BLaER1 (cell line): ENCODE results near the gene KIF14.
"Not testable (repeated sequence)": the region's sequence is repeated elsewhere in the genome, so short reads cannot be mapped to it uniquely, and the experiment has no call there.

Experiments used
- H3K27ac ChIP-seq: shearing (Covaris generic); formaldehyde crosslinking; 2 replicates; pipeline ENCODE4 v1.8.1; 2022
- H3K27me3 ChIP-seq: shearing (Covaris generic); formaldehyde crosslinking; 2 replicates; pipeline ENCODE4 v1.8.1; 2022
- H3K36me3 ChIP-seq: shearing (Covaris generic); formaldehyde crosslinking; 2 replicates; pipeline ENCODE4 v1.8.1; 2022
- H3K4me1 ChIP-seq: shearing (Covaris generic); formaldehyde crosslinking; 2 replicates; pipeline ENCODE4 v1.8.1; 2022
- H3K4me2 ChIP-seq: shearing (Covaris generic); formaldehyde crosslinking; 2 replicates; pipeline ENCODE4 v1.8.1; 2022
- H3K4me3 ChIP-seq: shearing (Covaris generic); formaldehyde crosslinking; 2 replicates; pipeline ENCODE4 v1.8.1; 2022
- H3K9ac ChIP-seq: shearing (Covaris generic); formaldehyde crosslinking; 2 replicates; pipeline ENCODE4 v1.8.1; 2022
- H3K9me3 ChIP-seq: shearing (Covaris generic); formaldehyde crosslinking; 2 replicates; pipeline ENCODE4 v1.8.1; 2022
- H4K20me1 ChIP-seq: shearing (Covaris generic); formaldehyde crosslinking; 2 replicates; pipeline ENCODE4 v1.8.1; 2022
- Cebpa-rat ChIP-seq: shearing (Covaris generic); IDR thresholded peaks from 2 replicates; pipeline ENCODE4 v1.8.1; 2022

Gene KIF14

DNA sequence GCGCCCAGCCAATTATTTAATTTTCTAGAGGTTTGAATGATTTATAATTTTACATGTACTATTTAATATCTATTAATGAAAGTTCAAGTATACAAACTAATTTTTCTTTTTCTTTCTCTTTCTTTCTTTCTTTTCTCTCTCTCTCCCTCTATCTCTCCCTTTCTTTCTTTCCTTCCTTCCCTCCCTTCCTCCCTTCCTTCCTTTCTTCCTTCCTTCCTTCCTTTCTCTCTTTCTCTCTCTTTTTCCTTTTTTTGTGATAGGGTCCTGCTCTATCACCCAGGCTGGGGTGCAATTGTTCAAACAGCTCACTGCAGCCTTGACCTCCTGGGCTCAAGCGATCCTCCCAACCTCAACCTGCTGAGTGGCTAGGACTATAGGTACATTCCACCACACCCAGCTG, 16.1 kb upstream of the KIF14 start:
- Histone ChIP-seq H4K20me1 (no peaks in the 10 kb centered on the region), H3K9ac (no peak overlapping the region), H3K4me1 (no peaks in the 10 kb centered on the region), H3K36me3 (no peaks in the 10 kb centered on the region), H3K27me3 (no peaks in the 10 kb centered on the region), H3K4me2 (no peak overlapping the region), H3K27ac (no peak overlapping the region), H3K9me3 (no peaks in the 10 kb centered on the region), H3K4me3 (no peak overlapping the region)
- no peak for TF ChIP-seq Cebpa-rat

- Histone ChIP-seq H3K36me3 (no peaks in the 10 kb centered on the region), H3K4me3 (no peak overlapping the region), H3K4me2 (no peak overlapping the region), H3K4me1 (no peaks in the 10 kb centered on the region), H3K27ac (no peak overlapping the region), H3K27me3 (no peaks in the 10 kb centered on the region), H3K9ac (no peak overlapping the region), H4K20me1 (no peaks in the 10 kb centered on the region), H3K9me3 (no peaks in the 10 kb centered on the region)
- TF ChIP-seq Cebpa-rat, result no peak
Observed at GRCh38 chr1:200634261-200635122, 13.9 kb upstream of the KIF14 start.

DNA sequence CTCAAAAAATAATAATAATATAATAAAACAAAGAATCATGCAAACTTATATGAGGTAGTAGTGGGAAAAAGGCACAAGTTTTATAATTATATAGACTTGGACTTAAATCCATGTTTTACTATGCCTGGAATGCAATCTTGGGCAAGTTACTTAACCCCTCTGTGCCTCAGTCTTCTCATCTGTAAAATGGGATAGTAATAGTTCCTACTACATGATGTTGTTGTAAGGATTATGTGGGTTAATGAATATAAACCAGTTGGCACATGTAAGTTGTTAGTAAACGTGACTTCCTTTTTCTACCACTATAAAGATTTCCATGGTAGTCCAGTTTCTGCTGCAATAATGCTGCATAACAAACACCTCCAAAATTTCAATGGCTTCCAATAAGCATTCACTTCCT, 10.8 kb upstream of the KIF14 start:
- Histone ChIP-seq H4K20me1 (no peaks in the 10 kb centered on the region), H3K27ac (no peak overlapping the region), H3K4me3 (no peak overlapping the region), H3K36me3 (no peaks in the 10 kb centered on the region), H3K27me3 (no peaks in the 10 kb centered on the region), H3K9ac (no peak overlapping the region), H3K4me2 (no peak overlapping the region), H3K4me1 (no peaks in the 10 kb centered on the region), H3K9me3 (no peaks in the 10 kb centered on the region)
- TF ChIP-seq Cebpa-rat, result no peak

GRCh38 chr1:200630515-200630899, 10.0 kb upstream of the KIF14 start:
- not testable (repeated sequence) for H3K27me3 ChIP-seq, H3K4me3 ChIP-seq, H3K9ac ChIP-seq, H3K9me3 ChIP-seq, H3K4me1 ChIP-seq, H4K20me1 ChIP-seq, H3K36me3 ChIP-seq, H3K4me2 ChIP-seq, H3K27ac ChIP-seq

DNA sequence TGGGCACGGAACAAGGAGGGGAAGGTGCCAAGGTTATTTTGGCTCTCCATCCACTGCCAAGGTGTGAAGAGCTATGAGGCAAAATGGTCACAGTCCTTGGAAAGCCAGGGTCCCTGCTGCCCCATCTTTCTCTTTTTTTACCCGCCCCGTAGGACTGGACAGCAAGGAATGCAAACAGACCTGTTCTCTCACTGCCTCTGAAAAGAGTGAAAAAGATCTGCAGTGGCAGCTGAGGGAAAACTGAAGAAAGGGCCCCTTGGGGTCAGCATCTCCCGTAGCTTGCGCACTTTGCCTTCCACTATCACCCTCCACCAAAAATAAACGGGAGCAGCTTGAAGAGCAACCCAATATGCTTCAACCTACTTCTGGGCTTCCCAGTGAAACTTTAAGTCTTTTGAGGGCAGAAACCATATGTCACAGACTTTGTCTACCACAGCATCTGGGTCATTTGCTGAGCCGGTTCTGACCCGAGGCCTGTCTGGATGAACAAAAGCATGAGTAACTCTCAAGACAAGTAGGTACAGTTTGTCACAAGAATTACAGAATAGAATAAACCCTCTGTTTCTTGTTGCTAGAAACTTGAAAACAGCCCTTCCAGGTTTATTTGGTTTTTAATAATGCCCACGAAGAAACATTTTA, 9.4 kb upstream of the KIF14 start:
- H3K36me3 ChIP-seq, result no peaks in the 10 kb centered on the region
- H3K4me1 ChIP-seq, result no peaks in the 10 kb centered on the region
- H4K20me1 ChIP-seq, result no peaks in the 10 kb centered on the region
- H3K9ac ChIP-seq, result no peak overlapping the region
- H3K27ac ChIP-seq, result no peak overlapping the region
- no peak for TF ChIP-seq Cebpa-rat
- no peaks in the 10 kb centered on the region for H3K27me3 ChIP-seq
- H3K4me2 ChIP-seq, result no peak overlapping the region
- no peak overlapping the region for H3K4me3 ChIP-seq
- no peaks in the 10 kb centered on the region for H3K9me3 ChIP-seq

DNA sequence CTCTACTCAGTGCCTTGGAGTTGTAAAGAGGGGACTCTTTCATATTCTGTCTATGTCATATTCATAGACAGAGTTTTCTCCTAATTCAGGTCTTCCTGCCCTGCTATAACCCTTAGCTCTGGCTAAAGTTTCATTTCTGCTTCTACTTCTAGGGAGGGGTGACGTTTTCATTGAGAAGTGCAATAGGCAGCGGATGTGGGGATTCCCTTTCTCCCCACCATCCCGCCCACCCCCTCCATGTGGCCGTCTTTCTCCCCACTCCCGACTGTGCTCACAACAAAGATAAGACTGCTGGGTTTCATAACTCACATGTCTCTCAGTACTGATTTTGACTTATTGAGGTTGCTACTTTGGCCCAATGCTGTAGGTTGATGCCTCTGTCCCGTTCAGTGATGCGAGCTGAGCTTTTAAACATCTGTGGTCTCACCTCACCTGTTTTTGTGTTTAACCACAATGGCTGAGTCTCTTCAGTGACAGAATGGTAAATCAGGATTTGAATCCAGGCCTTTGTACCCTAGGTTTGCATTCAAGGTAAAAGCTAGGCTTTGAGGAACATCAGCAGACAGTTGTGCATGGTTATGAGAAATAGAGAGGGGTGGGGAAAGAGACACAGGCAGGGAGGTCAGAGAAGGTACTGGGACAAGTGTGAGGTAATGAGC, 7.8 kb upstream of the KIF14 start:
- TF ChIP-seq Cebpa-rat, result no peak
- H3K27me3 ChIP-seq, result no peaks in the 10 kb centered on the region
- peaks cover 6% of the 10 kb centered on the region; the same call in 1 of the 2 replicates for H3K4me1 ChIP-seq
- H3K36me3 ChIP-seq, result no peaks in the 10 kb centered on the region
- H3K9me3 ChIP-seq, result no peaks in the 10 kb centered on the region
- H4K20me1 ChIP-seq, result no peaks in the 10 kb centered on the region
- no peak overlapping the region for H3K4me2 ChIP-seq
- H3K27ac ChIP-seq, result no peak overlapping the region
- no peak overlapping the region for H3K9ac ChIP-seq
- no peak overlapping the region for H3K4me3 ChIP-seq

- peaks cover 6% of the 10 kb centered on the region; the same call in 1 of the 2 replicates for H3K4me1 ChIP-seq
- no peak overlapping the region for H3K9ac ChIP-seq
- H3K27me3 ChIP-seq, result no peaks in the 10 kb centered on the region
- H3K9me3 ChIP-seq, result no peaks in the 10 kb centered on the region
- H3K4me2 ChIP-seq, result no peak overlapping the region
- no peak for TF ChIP-seq Cebpa-rat
- no peak overlapping the region for H3K27ac ChIP-seq
- H3K36me3 ChIP-seq, result no peaks in the 10 kb centered on the region
- no peak overlapping the region for H3K4me3 ChIP-seq
- H4K20me1 ChIP-seq, result no peaks in the 10 kb centered on the region
Observed at GRCh38 chr1:200627575-200628222, 7.1 kb upstream of the KIF14 start.

DNA sequence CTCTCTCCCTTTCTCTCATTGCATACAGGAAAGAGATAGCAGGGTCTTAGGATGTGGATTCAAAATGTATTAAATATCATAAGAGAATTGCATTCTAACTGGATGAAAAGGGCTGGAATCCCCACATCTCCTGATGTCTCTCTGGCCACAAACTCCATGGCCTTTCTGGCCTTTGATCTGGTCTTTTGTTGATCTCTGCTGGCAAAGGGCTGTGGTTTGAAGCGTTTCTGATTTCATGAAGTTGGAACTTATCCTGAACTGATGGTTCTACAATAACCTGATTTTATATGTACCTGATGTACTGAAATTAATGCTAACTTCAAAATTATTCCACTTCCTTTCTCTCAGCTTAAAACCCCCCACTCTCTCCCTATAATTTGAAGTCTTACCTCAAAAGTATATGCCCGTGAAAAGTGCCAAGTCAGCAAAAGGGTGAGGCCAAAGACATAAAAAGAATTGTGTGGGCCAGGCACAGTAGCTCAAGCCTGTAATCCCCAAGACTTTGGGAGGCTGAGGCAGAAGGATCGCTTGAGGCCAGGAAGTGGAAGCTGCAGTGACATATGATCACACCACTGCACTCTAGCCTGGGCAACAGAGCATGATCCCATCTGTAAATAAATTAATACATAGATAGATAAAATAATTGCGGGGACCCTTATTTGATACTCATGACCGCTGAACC, 6.4 kb upstream of the KIF14 start:
- Histone ChIP-seq H3K9ac (no peak overlapping the region), H3K4me2 (no peak overlapping the region), H4K20me1 (no peaks in the 10 kb centered on the region), H3K36me3 (no peaks in the 10 kb centered on the region), H3K27ac (no peak overlapping the region), H3K27me3 (no peaks in the 10 kb centered on the region), H3K4me1 (peaks cover 7% of the 10 kb centered on the region), H3K4me3 (no peak overlapping the region), H3K9me3 (no peaks in the 10 kb centered on the region)
- TF ChIP-seq Cebpa-rat, result no peak

- TF ChIP-seq Cebpa-rat, result no peak
- Histone ChIP-seq H3K36me3 (no peaks in the 10 kb centered on the region), H3K27ac (no peak overlapping the region), H3K9me3 (no peaks in the 10 kb centered on the region), H3K4me2 (no peak overlapping the region), H3K4me1 (peaks cover 15% of the 10 kb centered on the region), H3K4me3 (no peak overlapping the region), H3K9ac (no peak overlapping the region), H3K27me3 (no peaks in the 10 kb centered on the region), H4K20me1 (no peaks in the 10 kb centered on the region)
Observed at GRCh38 chr1:200625381-200625824, 4.9 kb upstream of the KIF14 start.
